ENCODE results near the gene HMX2.

- TF ChIP-seq, protein P1, sequence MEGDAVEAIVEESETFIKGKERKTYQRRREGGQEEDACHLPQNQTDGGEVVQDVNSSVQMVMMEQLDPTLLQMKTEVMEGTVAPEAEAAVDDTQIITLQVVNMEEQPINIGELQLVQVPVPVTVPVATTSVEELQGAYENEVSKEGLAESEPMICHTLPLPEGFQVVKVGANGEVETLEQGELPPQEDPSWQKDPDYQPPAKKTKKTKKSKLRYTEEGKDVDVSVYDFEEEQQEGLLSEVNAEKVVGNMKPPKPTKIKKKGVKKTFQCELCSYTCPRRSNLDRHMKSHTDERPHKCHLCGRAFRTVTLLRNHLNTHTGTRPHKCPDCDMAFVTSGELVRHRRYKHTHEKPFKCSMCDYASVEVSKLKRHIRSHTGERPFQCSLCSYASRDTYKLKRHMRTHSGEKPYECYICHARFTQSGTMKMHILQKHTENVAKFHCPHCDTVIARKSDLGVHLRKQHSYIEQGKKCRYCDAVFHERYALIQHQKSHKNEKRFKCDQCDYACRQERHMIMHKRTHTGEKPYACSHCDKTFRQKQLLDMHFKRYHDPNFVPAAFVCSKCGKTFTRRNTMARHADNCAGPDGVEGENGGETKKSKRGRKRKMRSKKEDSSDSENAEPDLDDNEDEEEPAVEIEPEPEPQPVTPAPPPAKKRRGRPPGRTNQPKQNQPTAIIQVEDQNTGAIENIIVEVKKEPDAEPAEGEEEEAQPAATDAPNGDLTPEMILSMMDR (CRISPR knock-in tag; IDR thresholded peaks at IDR 0.05): no peak
- TF ChIP-seq, protein P2, sequence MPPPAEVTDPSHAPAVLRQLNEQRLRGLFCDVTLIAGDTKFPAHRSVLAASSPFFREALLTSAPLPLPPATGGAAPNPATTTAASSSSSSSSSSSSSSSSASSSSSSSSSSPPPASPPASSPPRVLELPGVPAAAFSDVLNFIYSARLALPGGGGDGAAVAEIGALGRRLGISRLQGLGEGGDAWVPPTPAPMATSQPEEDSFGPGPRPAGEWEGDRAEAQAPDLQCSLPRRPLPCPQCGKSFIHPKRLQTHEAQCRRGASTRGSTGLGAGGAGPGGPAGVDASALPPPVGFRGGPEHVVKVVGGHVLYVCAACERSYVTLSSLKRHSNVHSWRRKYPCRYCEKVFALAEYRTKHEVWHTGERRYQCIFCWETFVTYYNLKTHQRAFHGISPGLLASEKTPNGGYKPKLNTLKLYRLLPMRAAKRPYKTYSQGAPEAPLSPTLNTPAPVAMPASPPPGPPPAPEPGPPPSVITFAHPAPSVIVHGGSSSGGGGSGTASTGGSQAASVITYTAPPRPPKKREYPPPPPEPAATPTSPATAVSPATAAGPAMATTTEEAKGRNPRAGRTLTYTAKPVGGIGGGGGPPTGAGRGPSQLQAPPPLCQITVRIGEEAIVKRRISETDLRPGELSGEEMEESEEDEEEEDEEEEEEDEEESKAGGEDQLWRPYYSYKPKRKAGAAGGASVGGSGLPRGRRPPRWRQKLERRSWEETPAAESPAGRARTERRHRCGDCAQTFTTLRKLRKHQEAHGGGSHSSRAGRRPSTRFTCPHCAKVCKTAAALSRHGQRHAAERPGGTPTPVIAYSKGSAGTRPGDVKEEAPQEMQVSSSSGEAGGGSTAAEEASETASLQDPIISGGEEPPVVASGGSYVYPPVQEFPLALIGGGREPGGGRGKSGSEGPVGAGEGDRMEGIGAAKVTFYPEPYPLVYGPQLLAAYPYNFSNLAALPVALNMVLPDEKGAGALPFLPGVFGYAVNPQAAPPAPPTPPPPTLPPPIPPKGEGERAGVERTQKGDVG (CRISPR knock-in tag; IDR thresholded peaks at IDR 0.05; ENCODE audit: borderline replicate concordance): no peak
- no peak for TF ChIP-seq POLR2AphosphoS5 (IDR thresholded peaks at IDR 0.05; ENCODE audit: low read depth, low read length)
- no peak for TF ChIP-seq RAD51 (IDR thresholded peaks at IDR 0.05; ENCODE audit: borderline replicate concordance)
- TF ChIP-seq YEATS4 (CRISPR knock-in tag; IDR thresholded peaks at IDR 0.05; ENCODE audit: borderline replicate concordance): no peak
- TF ChIP-seq POLR2A (IDR thresholded peaks at IDR 0.05; ENCODE audit: insufficient read depth in 1 of 2, low read depth in 2 of 2, low read length in 2 of 2): no peak
- no peak for TF ChIP-seq TCF7 (IDR thresholded peaks at IDR 0.05; ENCODE audit: low read depth)
- TF ChIP-seq ELF4 (CRISPR knock-in tag; IDR thresholded peaks at IDR 0.05; ENCODE audit: borderline replicate concordance): no peak
- TF ChIP-seq, protein P3, sequence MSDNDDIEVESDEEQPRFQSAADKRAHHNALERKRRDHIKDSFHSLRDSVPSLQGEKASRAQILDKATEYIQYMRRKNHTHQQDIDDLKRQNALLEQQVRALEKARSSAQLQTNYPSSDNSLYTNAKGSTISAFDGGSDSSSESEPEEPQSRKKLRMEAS (IDR thresholded peaks at IDR 0.05): no peak
- no peak for TF ChIP-seq CREB1 (IDR thresholded peaks at IDR 0.05)
- no peak for TF ChIP-seq CREB1 (CRISPR knock-in tag; IDR thresholded peaks at IDR 0.05)
- no peak for TF ChIP-seq ZBTB43 (CRISPR knock-in tag; conservative IDR thresholded peaks at IDR 0.05)
- no peak for TF ChIP-seq ZNF331 (CRISPR knock-in tag; IDR thresholded peaks at IDR 0.05)
- TF ChIP-seq ZFP36 (IDR thresholded peaks at IDR 0.05; ENCODE audit: borderline replicate concordance, low read depth, low read length, partially characterized antibody): no peak
Measured at GRCh38 chr10:123157210-123157609, 9.3 kb downstream of the HMX2 start.

Measured in HepG2 (cell line).